GM12865 (cell line): ENCODE results near the gene DOHH.

Experiments
- DNase-seq: peaks from one replicate; pipeline ENCODE4 v3.0.0; 2010; ENCODE audit warnings: low read depth
- H3K4me3 ChIP-seq: 2 replicates; pipeline ENCODE4 v1.5.1; 2011; ENCODE audit warnings: mild to moderate bottlenecking, low read depth, low read length, control low read depth
- CTCF ChIP-seq: IDR thresholded peaks from 2 replicates; pipeline ENCODE4 v1.5.1; 2011; ENCODE audit warnings: low read length, control low read depth, low read depth, inconsistent platforms; ENCODE audit not compliant: insufficient read depth; ENCODE audit errors: missing control alignments

Gene DOHH

GRCh38 chr19:3441089-3441985, 59.1 kb downstream of the DOHH start:
- no peak for DNase-seq
- no peak for TF ChIP-seq CTCF
- H3K4me3 ChIP-seq = no peak overlapping the region
